ENCODE measurements around the gene NDUFS8.
A peak's percentile ranks its signal among the peaks of the same experiment; 100 is the strongest.

The NDUFS8 gene

DNA sequence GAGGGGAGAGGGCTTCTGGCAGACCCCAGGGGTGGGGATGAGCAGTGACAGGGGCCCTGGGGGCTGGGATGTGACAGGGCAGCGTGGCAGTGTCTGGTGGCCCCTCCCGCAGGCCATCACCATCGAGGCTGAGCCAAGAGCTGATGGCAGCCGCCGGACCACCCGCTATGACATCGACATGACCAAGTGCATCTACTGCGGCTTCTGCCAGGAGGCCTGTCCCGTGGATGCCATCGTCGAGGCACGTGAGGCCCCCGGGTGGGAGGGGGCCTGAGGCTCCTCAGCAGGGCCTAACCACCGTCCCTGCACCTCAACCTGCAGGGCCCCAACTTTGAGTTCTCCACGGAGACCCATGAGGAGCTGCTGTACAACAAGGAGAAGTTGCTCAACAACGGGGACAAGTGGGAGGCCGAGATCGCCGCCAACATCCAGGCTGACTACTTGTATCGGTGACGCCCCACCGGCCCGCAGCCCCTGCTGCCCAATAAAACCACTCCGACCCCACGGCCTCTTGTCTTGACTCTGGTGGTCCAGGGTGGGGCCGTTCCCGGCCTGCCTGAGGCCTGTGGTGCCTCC, 5.7 kb downstream of the NDUFS8 start:
- DNase-seq (ENCODE audit: low read depth), result no peak
- TF ChIP-seq, protein P1, sequence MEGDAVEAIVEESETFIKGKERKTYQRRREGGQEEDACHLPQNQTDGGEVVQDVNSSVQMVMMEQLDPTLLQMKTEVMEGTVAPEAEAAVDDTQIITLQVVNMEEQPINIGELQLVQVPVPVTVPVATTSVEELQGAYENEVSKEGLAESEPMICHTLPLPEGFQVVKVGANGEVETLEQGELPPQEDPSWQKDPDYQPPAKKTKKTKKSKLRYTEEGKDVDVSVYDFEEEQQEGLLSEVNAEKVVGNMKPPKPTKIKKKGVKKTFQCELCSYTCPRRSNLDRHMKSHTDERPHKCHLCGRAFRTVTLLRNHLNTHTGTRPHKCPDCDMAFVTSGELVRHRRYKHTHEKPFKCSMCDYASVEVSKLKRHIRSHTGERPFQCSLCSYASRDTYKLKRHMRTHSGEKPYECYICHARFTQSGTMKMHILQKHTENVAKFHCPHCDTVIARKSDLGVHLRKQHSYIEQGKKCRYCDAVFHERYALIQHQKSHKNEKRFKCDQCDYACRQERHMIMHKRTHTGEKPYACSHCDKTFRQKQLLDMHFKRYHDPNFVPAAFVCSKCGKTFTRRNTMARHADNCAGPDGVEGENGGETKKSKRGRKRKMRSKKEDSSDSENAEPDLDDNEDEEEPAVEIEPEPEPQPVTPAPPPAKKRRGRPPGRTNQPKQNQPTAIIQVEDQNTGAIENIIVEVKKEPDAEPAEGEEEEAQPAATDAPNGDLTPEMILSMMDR (IDR thresholded peaks at IDR 0.05; ENCODE audit: low read length, missing control alignments), result no peak
- H3K4me3 ChIP-seq (replicated peaks; ENCODE audit: low read depth, low read length), result no peak overlapping the region

DNA sequence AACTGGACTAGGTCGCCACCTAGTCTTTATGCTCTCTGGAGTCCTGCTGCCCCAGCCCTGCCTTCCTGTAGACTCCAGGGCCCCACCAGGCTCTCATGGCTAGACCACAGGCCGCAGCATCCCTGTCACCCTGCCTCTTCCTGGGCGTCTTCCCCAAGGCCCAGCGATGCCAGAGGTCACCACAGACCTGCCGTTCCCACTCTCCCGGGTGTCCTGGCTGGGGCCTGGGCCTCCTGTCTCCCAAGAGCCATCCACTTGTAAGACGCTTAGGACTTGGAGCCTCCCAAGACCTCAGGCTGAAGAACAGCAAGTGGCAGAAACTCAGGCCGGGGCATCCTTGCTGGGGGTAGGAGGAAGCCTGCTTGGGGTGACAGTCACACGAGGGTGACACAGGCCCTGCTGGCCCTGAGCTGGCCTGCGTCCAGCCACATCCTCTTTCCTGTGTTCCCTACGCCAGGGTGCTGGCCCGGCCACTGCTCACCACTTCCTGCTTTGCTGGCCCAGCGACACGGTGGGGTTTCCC, 6.3 kb downstream of the NDUFS8 start:
- no peak overlapping the region for H3K4me3 ChIP-seq (replicated peaks; ENCODE audit: low read depth, low read length)
- no peak for DNase-seq (ENCODE audit: low read depth)
- TF ChIP-seq, protein P1 (IDR thresholded peaks at IDR 0.05; ENCODE audit: low read length, missing control alignments), result no peak

GRCh38 chr11:68037411-68038225, 7.1 kb downstream of the NDUFS8 start:
- H3K4me3 ChIP-seq (replicated peaks; ENCODE audit: low read depth, low read length), result no peak overlapping the region
- TF ChIP-seq, protein P1 (IDR thresholded peaks at IDR 0.05; ENCODE audit: low read length, missing control alignments), result no peak
- no peak for DNase-seq (ENCODE audit: low read depth)

DNA sequence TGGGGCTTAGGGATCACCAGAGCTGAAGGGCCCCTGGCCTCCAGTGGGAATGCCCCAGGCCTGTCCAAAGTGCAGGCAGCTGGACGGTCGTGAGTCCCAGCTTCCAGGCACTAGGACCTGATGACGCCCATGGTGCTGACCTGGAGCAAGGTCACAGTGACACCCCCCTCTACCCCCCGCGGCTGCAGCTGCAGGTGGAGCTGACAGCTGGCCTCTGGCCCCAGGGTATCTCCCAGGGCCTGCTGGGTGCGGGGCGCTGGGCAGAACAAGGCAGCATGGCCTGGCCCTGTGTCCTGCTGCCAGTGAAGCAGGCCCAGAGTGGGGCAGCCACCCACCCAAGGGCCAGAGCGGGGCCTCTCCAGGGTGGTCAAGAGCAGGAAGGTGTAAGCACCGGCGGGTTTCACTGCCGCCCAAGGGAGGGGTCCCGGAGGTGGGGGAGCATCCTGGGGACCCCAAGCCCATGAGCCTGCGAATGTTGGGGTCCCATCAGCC, 7.8 kb downstream of the NDUFS8 start:
- H3K4me3 ChIP-seq (replicated peaks; ENCODE audit: low read depth, low read length), result peak overlapping the region; percentile 73
- TF ChIP-seq, protein P1 (IDR thresholded peaks at IDR 0.05; ENCODE audit: low read length, missing control alignments), result no peak
- no peak for DNase-seq (ENCODE audit: low read depth)

DNA sequence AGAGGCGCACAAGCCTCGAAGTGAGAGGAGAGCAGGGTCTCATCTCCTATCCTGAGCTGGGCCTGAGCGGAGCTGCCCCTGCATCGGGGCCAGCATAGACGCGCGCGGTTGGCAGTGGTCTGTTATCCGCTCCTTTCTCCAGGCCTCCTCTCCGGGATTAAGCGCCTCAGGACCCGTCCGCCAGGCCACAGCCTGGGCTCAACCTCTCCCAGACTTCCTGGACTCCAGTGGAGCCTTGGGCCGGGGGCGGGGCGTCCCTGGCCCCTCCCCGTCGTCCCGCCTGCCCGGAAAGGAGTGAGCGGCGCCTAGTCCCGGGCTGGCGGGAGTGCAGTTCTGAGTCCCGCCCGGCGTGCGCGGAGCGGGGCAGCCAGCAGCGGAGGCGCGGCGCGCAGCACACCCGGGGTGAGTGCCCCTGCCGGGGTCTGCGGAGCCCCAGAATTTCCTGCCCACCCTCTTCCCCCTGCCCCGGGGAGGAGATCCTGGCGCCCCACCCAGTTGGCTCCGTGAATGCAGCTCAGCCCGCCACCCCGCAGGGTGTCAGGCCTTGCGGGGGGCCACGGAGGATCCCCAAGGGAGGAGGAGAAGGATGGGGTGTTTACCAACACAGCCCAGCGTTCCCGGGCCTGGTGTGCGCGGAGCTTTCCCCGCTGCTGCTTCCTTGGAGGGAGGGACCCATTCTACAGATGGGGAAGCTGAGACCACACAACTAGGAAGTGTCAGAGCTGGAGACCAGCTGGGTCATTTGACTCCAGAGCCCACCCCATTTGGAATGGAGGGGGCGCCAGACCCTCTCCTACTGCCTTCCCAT, 8.4 kb downstream of the NDUFS8 start, which contains the start of gene TCIRG1:
TSS of gene TCIRG1 (plus strand) at position 308 of the 808 bp plus-strand sequence. CDS start 2,247 bp downstream, outside the sequence.
- TF ChIP-seq, protein P1 (IDR thresholded peaks at IDR 0.05; ENCODE audit: low read length, missing control alignments), result no peak
- H3K4me3 ChIP-seq (replicated peaks; ENCODE audit: low read depth, low read length), result peak within 1 kb of the TSS; percentile 73
- peak; percentile 78 for DNase-seq (ENCODE audit: low read depth)

DNA sequence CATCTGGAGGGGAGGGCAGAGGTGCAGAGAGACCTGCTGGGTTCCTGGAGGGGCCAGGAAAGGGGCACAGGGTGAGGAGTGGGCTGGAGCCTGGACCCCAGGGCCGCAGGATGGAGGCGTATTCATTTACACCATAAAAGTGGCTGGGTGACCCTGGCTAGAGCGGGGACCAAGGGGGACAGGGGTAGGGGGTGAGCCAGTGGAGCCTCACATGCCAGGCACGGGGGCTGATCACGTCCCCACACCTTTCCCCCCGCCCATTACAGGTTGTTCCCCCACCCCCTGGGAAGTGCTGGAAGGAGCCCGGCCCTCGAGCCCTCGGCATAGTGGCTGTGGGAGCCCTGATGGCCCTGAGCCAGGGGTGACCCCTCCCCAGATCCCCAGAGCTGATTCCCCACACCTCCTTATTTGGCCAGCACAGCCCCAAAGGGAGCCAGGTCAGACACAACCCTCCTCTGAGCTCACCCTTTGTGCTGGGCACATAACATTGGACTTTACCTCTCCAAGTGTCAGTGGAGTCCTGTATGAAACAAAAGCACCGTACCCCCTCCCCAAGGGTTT, 9.1 kb downstream of the NDUFS8 start:
- no peak for DNase-seq (ENCODE audit: low read depth)
- H3K4me3 ChIP-seq (replicated peaks; ENCODE audit: low read depth, low read length), result peak overlapping the region; percentile 73
- TF ChIP-seq, protein P1 (IDR thresholded peaks at IDR 0.05; ENCODE audit: low read length, missing control alignments), result no peak
